Activated gamma-delta T cell treated with Interleukin-2 at 50 U/mL for 16 hours (primary cell): ENCODE data around the gene IPO4.
"Not testable (repeated sequence)": the region's sequence is repeated elsewhere in the genome, so short reads cannot be mapped to it uniquely, and the experiment has no call there.

Source experiments
- DNase-seq: peaks from one replicate; pipeline ENCODE4 v3.0.0-alpha.2; 2020

IPO4 gene

GRCh38 chr14:24216345-24216699 is 27.7 kb upstream of the IPO4 start:
- DNase-seq: no peak

- peak; percentile 83 for DNase-seq
These were observed 27.1 kb upstream of the IPO4 start, which contains the start of gene MDP1 for GRCh38 chr14:24215495-24216344. TSS of gene MDP1 (minus strand) at chr14:24216066. CDS start at chr14:24215955, 111 bp downstream.

GRCh38 chr14:24213866-24214662 is 25.4 kb upstream of the IPO4 start:
- no peak for DNase-seq

GRCh38 chr14:24212924-24213865 is 24.6 kb upstream of the IPO4 start, which contains the start of gene CHMP4A:
TSS of gene CHMP4A (minus strand) at chr14:24213488. CDS start at chr14:24213439, 49 bp downstream.
- peak; percentile 96 for DNase-seq

- DNase-seq: no peak
These were observed 22.7 kb upstream of the IPO4 start for GRCh38 chr14:24211311-24211710.

- DNase-seq: no peak
These were observed 19.0 kb upstream of the IPO4 start for GRCh38 chr14:24207625-24208024.

GRCh38 chr14:24207104-24207551 is 18.5 kb upstream of the IPO4 start:
- no peak for DNase-seq

- no peak for DNase-seq
These were observed 17.9 kb upstream of the IPO4 start for GRCh38 chr14:24206260-24207103.

GRCh38 chr14:24204163-24205146 is 15.8 kb upstream of the IPO4 start:
- no peak for DNase-seq

- not testable (repeated sequence) for DNase-seq
These were observed 14.8 kb upstream of the IPO4 start for GRCh38 chr14:24203249-24203886.

GRCh38 chr14:24202538-24202937 is 13.9 kb upstream of the IPO4 start:
- not testable (repeated sequence) for DNase-seq

- no peak for DNase-seq
These were observed 10.4 kb upstream of the IPO4 start for GRCh38 chr14:24198814-24199524.

GRCh38 chr14:24197056-24197450 is 8.4 kb upstream of the IPO4 start:
- DNase-seq: no peak

- DNase-seq: no peak
These were observed 7.7 kb upstream of the IPO4 start for GRCh38 chr14:24196071-24197055.

- peak; percentile 86 for DNase-seq
These were observed 6.8 kb upstream of the IPO4 start, which contains the start of gene TM9SF1 for GRCh38 chr14:24195186-24196070. TSS of gene TM9SF1 (minus strand) at chr14:24195441. CDS start at chr14:24195019, 422 bp downstream.

GRCh38 chr14:24194873-24195185 is 6.2 kb upstream of the IPO4 start:
- DNase-seq: no peak
